K562 (cell line): Measurements from ENCODE around the gene PAFAH2. TPM values are rescaled to one million over a fixed set of nuclear protein-coding genes. Genes with fewer than 3 reads are reported as not detected.

ENCODE experiments used
- ATAC-seq: fragments of 200-7000 bp; cut with Tn5 transposase; 3 replicates; pipeline ENCODE4 v1.9.1; 2020; ENCODE audit warnings: moderate library complexity
- BruUV-seq: library from RNA; stranded (reverse); fragments of 400-500 nt; replicated peaks from 2 replicates; lab custom pipeline; 2021; lab: Mats Ljungman, UMichigan
- CTCF ChIA-PET: fragments of 300-600 bp; formaldehyde crosslinking; extraction: SDS; loops from one replicate; lab custom pipeline; 2021; ENCODE audit warnings: low intra/inter-chr PET ratio; lab: Yijun Ruan, JAX
- POLR2A ChIA-PET: fragments of 300-600, 350-650 bp; sonication (Branson Sonifier 250); formaldehyde crosslinking; extraction: SDS; loops from one replicate; lab custom pipeline; 2021; ENCODE audit warnings: antibody characterized with exemption, inconsistent platforms; lab: Yijun Ruan, JAX
- DNase-seq, 4 experiments: peaks; one replicate each; pipeline versions ENCODE4 v3.0.0 to v3.0.0-alpha.2; 2011 to 2018; ENCODE audit warnings: low spot score in 3 of 4, mixed read lengths in 3 of 4; ENCODE audit errors: extremely low read depth in 1 of 4
- FAIRE-seq: peaks from 2 replicates; lab custom pipeline; 2011; peaks lifted over from hg19 to GRCh38; lab: Jason Lieb, UNC
- H2AFZ ChIP-seq: 2 replicates; pipeline ENCODE4 v1.6.0; 2011; ENCODE audit warnings: low read depth, low read length, control low read depth, inconsistent platforms
- H3K27ac ChIP-seq: fragments of 200-600 bp; 3 replicates; pipeline ENCODE4 v1.8.0; 2011; ENCODE audit warnings: low read depth, mild to moderate bottlenecking, control low read depth, inconsistent platforms, low read length, moderate library complexity, mixed read lengths; ENCODE audit errors: extremely low read depth
- H3K27me3 ChIP-seq, 2 experiments: fragments of 300-600 bp in 1 of 2; 2 replicates in 1 of 2; 3 replicates in 1 of 2; pipeline versions ENCODE4 v1.6.0 to v1.8.0; 2011; ENCODE audit warnings: inconsistent platforms in 2 of 2, low read length in 2 of 2, mild to moderate bottlenecking in 1 of 2, mixed read lengths in 1 of 2, moderate library complexity in 1 of 2; ENCODE audit not compliant: control insufficient read depth in 2 of 2, insufficient read depth in 2 of 2
- H3K36me3 ChIP-seq: fragments of 300-600 bp; 3 replicates; pipeline ENCODE4 v1.8.0; 2011; ENCODE audit warnings: mild to moderate bottlenecking, low read length, inconsistent platforms; ENCODE audit not compliant: control insufficient read depth, insufficient read depth
- H3K4me1 ChIP-seq, 2 experiments: fragments of 200-600 bp in 1 of 2; replicated peaks in 1 of 2; 2 replicates in 1 of 2; 3 replicates in 1 of 2; pipeline versions ENCODE4 v1.5.1 to v1.8.0; 2011; ENCODE audit warnings: inconsistent platforms in 2 of 2, low read length in 2 of 2, mild to moderate bottlenecking in 1 of 2, mixed read lengths in 1 of 2, moderate library complexity in 1 of 2; ENCODE audit not compliant: control insufficient read depth in 2 of 2, insufficient read depth in 2 of 2
- H3K4me2 ChIP-seq: 2 replicates; pipeline ENCODE4 v1.6.1; 2011; ENCODE audit warnings: low read length, control low read depth, inconsistent platforms, mixed read lengths; ENCODE audit not compliant: insufficient read depth
- H3K4me3 ChIP-seq: fragments of 200-600 bp; sonication (generic), shearing (Covaris generic); 2 replicates; pipeline ENCODE4 v1.5.1; 2016; ENCODE audit warnings: control low read depth, inconsistent platforms
- H3K79me2 ChIP-seq: fragments of 200-600 bp; 3 replicates; pipeline ENCODE4 v1.8.0; 2011; ENCODE audit warnings: low read length, inconsistent platforms; ENCODE audit not compliant: control insufficient read depth, insufficient read depth
- H3K9ac ChIP-seq, 2 experiments: 2 replicates each; pipeline versions ENCODE4 v1.6.0 to v1.6.1; 2011; ENCODE audit warnings: low read depth in 2 of 2, low read length in 2 of 2, control low read depth in 1 of 2, inconsistent platforms in 1 of 2, mild to moderate bottlenecking in 1 of 2, mixed read lengths in 1 of 2; ENCODE audit not compliant: insufficient read depth in 1 of 2
- H3K9me1 ChIP-seq: one replicate; pipeline ENCODE4 v1.6.0; 2011; ENCODE audit warnings: inconsistent platforms, mild to moderate bottlenecking, low read length, moderate library complexity; ENCODE audit not compliant: control insufficient read depth, insufficient read depth
- H3K9me3 ChIP-seq: replicated peaks from 2 replicates; pipeline ENCODE4 v1.5.1; 2011; ENCODE audit warnings: low read depth, low read length, inconsistent platforms; ENCODE audit not compliant: control insufficient read depth, insufficient read depth
- H4K20me1 ChIP-seq: replicated peaks from 2 replicates; pipeline ENCODE4 v1.6.1; 2011; ENCODE audit warnings: low read length, inconsistent platforms, mixed read lengths; ENCODE audit not compliant: control insufficient read depth, insufficient read depth
- CBFA2T2 ChIP-seq: fragments of 450-650 bp; conservative IDR thresholded peaks from 2 replicates; pipeline ENCODE4 v1.6.1; 2017; ENCODE audit warnings: mild to moderate bottlenecking
- CEBPB ChIP-seq: fragments of 450-650 bp; IDR thresholded peaks from 2 replicates; pipeline ENCODE4 v1.6.1; 2016; ENCODE audit warnings: missing genetic modification characterization, missing compliant biosample characterization
- ESRRB ChIP-seq: fragments of 250-450 bp; sonication (Bioruptor Pico); IDR thresholded peaks from 2 replicates; pipeline ENCODE4 v1.5.0; 2020; ENCODE audit warnings: mild to moderate bottlenecking, moderate library complexity, borderline replicate concordance
- GTF2A2 ChIP-seq: IDR thresholded peaks from 2 replicates; pipeline ENCODE4 v1.6.1; 2016; ENCODE audit warnings: mild to moderate bottlenecking, missing genetic modification characterization, missing compliant biosample characterization
- HIVEP1 ChIP-seq: fragments of 250-450 bp; sonication (Bioruptor Pico); IDR thresholded peaks from 2 replicates; pipeline ENCODE4 v1.4.0; 2020; ENCODE audit warnings: mild to moderate bottlenecking
- KLF6 ChIP-seq: fragments of 250-450 bp; sonication (Bioruptor Pico); IDR thresholded peaks from 2 replicates; pipeline ENCODE4 v1.4.0; 2020; ENCODE audit warnings: mild to moderate bottlenecking, moderate library complexity, borderline replicate concordance
- SREBF1 ChIP-seq: fragments of 150-350 bp; IDR thresholded peaks from 2 replicates; pipeline ENCODE4 v1.6.1; 2014; ENCODE audit warnings: antibody characterized with exemption, low read depth, low read length, borderline replicate concordance
- WHSC1 ChIP-seq: IDR thresholded peaks from one replicate; pipeline ENCODE4 v1.6.1; 2012; ENCODE audit warnings: low read length, control low read depth, inconsistent platforms
- ZC3H4 ChIP-seq: sonication (generic); formaldehyde crosslinking; IDR thresholded peaks from 2 replicates; pipeline ENCODE4 v1.9.0; 2021; ENCODE audit warnings: missing genetic modification reagents, borderline replicate concordance
- ZNF12 ChIP-seq: sonication (generic); formaldehyde crosslinking; IDR thresholded peaks from 2 replicates; pipeline ENCODE4 v1.4.0; 2020; ENCODE audit warnings: mild to moderate bottlenecking, missing genetic modification reagents
- ZNF124 ChIP-seq: sonication (generic); formaldehyde crosslinking; IDR thresholded peaks from 2 replicates; pipeline ENCODE4 v1.8.1; 2022; ENCODE audit warnings: missing genetic modification reagents
- ZNF184 ChIP-seq: sonication (generic); formaldehyde crosslinking; IDR thresholded peaks from 2 replicates; pipeline ENCODE4 v1.5.0; 2020; ENCODE audit warnings: missing genetic modification reagents
- ZNF224 ChIP-seq: sonication (generic); formaldehyde crosslinking; IDR thresholded peaks from 2 replicates; pipeline ENCODE4 v1.8.0; 2022; ENCODE audit warnings: mild to moderate bottlenecking, missing genetic modification reagents
- ZNF274 ChIP-seq: IDR thresholded peaks from 2 replicates; pipeline ENCODE4 v1.6.1; 2011; ENCODE audit warnings: low read depth, mild to moderate bottlenecking, low read length, moderate library complexity, borderline replicate concordance
- ZNF347 ChIP-seq: fragments of 450-650 bp; formaldehyde crosslinking; IDR thresholded peaks from 2 replicates; pipeline ENCODE4 v1.4.0; 2020; ENCODE audit warnings: low read depth, mild to moderate bottlenecking, moderate library complexity
- WGBS: fragments of 100-300 bp; shearing (Covaris generic); methylation state at CpG from one replicate; pipeline ENCODE4 v1.1.6; 2016; ENCODE audit warnings: low coverage, mixed read lengths; ENCODE audit not compliant: insufficient coverage; ENCODE audit errors: missing lambda C conversion rate; 5-methylcytosine and 5-hydroxymethylcytosine counted together
- in situ Hi-C: fragments of 300-500 bp; cut with MboI; formaldehyde crosslinking; loops from 4 replicates; pipeline ENCODE4 v1.15.0; 2018; ENCODE audit warnings: inconsistent platforms, mixed read lengths
- intact Hi-C: fragments of 100-400 bp; cut with micrococcal nuclease; formaldehyde crosslinking; loops from 2 replicates; pipeline ENCODE4 v1.14.2; 2022
- polyA plus RNA-seq, 8 experiments: library from polyadenylated mRNA; depleted of rRNA in 4 of 8; stranded (reverse) in 5 of 8; unstranded in 3 of 8; fragments of >200 nt; fragmentation: Nextera tagmentation in 2 of 8; fragmentation: Illumina TruSeq in 1 of 8; extraction: Ambion mirVana in 2 of 8; extraction: Trizol in 1 of 8; gene quantifications; 2 replicates each; pipeline versions ENCODE4 v1.2.1 to v1.2.3, GENCODE V29; 2011 to 2014; ENCODE audit warnings: inconsistent platforms in 1 of 8, missing spikeins in 1 of 8
- total RNA-seq, 7 experiments: library from RNA; depleted of rRNA in 6 of 7; stranded (reverse); fragments of >200 nt in 6 of 7; fragmentation: Illumina TruSeq in 2 of 7; extraction: Trizol in 2 of 7; gene quantifications; 2 replicates each; pipeline versions ENCODE4 v1.2.1 to v1.2.3, GENCODE V29; 2011 to 2021; ENCODE audit warnings: low replicate concordance in 1 of 7
- TF ChIP-seq, protein P1 (sequence below): sonication (generic); formaldehyde crosslinking; IDR thresholded peaks from 2 replicates; pipeline ENCODE4 v1.8.0; 2022; ENCODE audit warnings: missing genetic modification reagents, mild to moderate bottlenecking, borderline replicate concordance
- TF ChIP-seq, protein P2 (sequence below): sonication (generic); formaldehyde crosslinking; IDR thresholded peaks from 2 replicates; pipeline ENCODE4 v1.8.0; 2022; ENCODE audit warnings: mild to moderate bottlenecking, low read depth, missing genetic modification reagents

The PAFAH2 gene
- total and polyA plus RNA-seq, 9 of the 15 experiments (the other 6 are each of a cell fraction or from before 2014, with no cell fraction given) = 4.2 to 10.9 (median 6.8) TPM

DNA sequence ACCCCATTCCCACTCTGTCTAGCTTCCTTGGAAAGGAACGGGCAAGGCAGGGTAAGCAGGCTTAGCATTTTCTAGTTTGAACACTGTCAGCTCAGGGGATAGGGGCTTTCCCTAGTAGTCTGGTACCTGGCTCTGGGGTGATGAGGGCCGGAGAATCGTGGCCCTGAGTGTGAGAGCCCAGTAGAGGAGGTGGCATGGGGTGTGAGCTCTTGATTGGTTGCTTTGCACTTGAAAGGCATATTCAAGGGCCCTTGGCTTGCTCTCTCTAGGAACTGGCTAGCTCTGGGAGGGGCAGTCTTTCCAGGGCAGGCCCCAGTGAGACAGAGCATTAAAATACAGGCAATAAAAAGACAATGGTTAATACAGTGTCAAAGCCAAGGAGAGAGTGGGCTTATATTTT lies 13.0 kb upstream of the PAFAH2 start:
- no peaks in the 10 kb centered on the region for H3K9me1 ChIP-seq
- H2AFZ ChIP-seq = no peak overlapping the region
- H4K20me1 ChIP-seq = no peaks in the 10 kb centered on the region
- 58% methylated on average over 3 of the region's 3 CpGs for WGBS
- ChIA-PET CTCF (interaction anchor here (0.7 to 1.6 kb wide), 3 partner anchors 10 to 116 kb away, joined by 3 to 6 read pairs (median 5); no protein-coding TSS in a partner anchor), POLR2A (interaction anchor here (0.6 to 2.5 kb wide), 9 partner anchors 12 to 185 kb away, joined by 3 to 12 read pairs (median 5); no protein-coding TSS in a partner anchor)
- FAIRE-seq = no peak
- H3K79me2 ChIP-seq = no peaks in the 10 kb centered on the region
- H3K27me3 ChIP-seq = no peaks in the 10 kb centered on the region
- DNase-seq = no peak
- H3K4me2 ChIP-seq = no peak overlapping the region
- H3K9me3 ChIP-seq = no peaks in the 10 kb centered on the region
- no TSS peak for BruUV-seq
- TF ChIP-seq, protein P1, sequence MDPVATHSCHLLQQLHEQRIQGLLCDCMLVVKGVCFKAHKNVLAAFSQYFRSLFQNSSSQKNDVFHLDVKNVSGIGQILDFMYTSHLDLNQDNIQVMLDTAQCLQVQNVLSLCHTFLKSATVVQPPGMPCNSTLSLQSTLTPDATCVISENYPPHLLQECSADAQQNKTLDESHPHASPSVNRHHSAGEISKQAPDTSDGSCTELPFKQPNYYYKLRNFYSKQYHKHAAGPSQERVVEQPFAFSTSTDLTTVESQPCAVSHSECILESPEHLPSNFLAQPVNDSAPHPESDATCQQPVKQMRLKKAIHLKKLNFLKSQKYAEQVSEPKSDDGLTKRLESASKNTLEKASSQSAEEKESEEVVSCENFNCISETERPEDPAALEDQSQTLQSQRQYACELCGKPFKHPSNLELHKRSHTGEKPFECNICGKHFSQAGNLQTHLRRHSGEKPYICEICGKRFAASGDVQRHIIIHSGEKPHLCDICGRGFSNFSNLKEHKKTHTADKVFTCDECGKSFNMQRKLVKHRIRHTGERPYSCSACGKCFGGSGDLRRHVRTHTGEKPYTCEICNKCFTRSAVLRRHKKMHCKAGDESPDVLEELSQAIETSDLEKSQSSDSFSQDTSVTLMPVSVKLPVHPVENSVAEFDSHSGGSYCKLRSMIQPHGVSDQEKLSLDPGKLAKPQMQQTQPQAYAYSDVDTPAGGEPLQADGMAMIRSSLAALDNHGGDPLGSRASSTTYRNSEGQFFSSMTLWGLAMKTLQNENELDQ = no peak
- TF ChIP-seq ZNF224 (CRISPR knock-in tag) (no peak), KLF6 (CRISPR knock-in tag) (no peak), HIVEP1 (CRISPR knock-in tag) (no peak), CBFA2T2 (no peak), GTF2A2 (tag) (no peak), ZNF184 (CRISPR knock-in tag) (no peak), WHSC1 (no peak), CEBPB (tag) (no peak), ZNF347 (CRISPR knock-in tag) (no peak), ZNF124 (CRISPR knock-in tag) (no peak), ZNF274 (no peak), SREBF1 (no peak), ZC3H4 (no peak), ZNF12 (no peak), ESRRB (CRISPR knock-in tag) (no peak)
- TF ChIP-seq, protein P2, sequence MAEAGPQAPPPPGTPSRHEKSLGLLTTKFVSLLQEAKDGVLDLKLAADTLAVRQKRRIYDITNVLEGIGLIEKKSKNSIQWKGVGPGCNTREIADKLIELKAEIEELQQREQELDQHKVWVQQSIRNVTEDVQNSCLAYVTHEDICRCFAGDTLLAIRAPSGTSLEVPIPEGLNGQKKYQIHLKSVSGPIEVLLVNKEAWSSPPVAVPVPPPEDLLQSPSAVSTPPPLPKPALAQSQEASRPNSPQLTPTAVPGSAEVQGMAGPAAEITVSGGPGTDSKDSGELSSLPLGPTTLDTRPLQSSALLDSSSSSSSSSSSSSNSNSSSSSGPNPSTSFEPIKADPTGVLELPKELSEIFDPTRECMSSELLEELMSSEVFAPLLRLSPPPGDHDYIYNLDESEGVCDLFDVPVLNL (CRISPR knock-in tag) = no peak
- no peak overlapping the region for H3K4me3 ChIP-seq
- in situ Hi-C loops (no loop called here), intact Hi-C loops (no loop called here)
- peaks cover 10 to 14% of the 10 kb centered on the region in 2 experiments for H3K4me1 ChIP-seq
- H3K9ac ChIP-seq = peak overlapping the region in 1 of 2 experiments; percentile 23; a peak in 1 of 4 replicates
- ATAC-seq = no peak
- no peak overlapping the region for H3K27ac ChIP-seq
- H3K36me3 ChIP-seq = no peaks in the 10 kb centered on the region
